HG02981 (cell line): Measurements from ENCODE around the gene TOLLIP.

Experiments used
- ATAC-seq: cut with Tn5 transposase; IDR thresholded peaks from one replicate; pipeline ENCODE4 v1.9.1; 2021; ENCODE audit warnings: mild to moderate bottlenecking, moderate library complexity; ENCODE audit not compliant: unreplicated experiment

Gene TOLLIP

GRCh38 chr11:1283906-1284305 lies 25.5 kb downstream of the TOLLIP start:
- no peak for ATAC-seq

DNA sequence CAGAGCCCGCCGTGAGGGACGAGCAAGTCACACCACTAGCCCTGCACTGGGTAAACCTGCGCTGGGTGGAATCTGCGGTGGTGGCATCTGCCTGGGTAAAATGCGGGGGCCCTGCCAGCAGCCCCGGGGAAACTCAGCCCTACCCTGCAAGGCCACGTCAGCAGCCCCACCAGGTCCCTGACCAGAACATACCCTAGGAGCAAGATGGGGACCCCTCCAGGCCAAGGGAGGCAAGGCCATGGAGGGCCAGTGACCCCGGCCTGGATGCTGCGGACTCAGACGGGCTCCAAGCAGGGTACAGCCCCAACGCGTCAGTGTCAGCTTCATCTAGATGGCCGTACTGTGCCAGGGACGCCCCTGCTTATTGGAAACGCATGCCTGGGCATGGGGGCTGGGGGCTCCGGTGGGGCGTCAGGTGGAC lies 26.3 kb downstream of the TOLLIP start:
- no peak for ATAC-seq

- no peak for ATAC-seq
These were observed 27.5 kb downstream of the TOLLIP start for GRCh38 chr11:1281974-1282365.

GRCh38 chr11:1281326-1281973 lies 28.0 kb downstream of the TOLLIP start:
- ATAC-seq, result no peak

DNA sequence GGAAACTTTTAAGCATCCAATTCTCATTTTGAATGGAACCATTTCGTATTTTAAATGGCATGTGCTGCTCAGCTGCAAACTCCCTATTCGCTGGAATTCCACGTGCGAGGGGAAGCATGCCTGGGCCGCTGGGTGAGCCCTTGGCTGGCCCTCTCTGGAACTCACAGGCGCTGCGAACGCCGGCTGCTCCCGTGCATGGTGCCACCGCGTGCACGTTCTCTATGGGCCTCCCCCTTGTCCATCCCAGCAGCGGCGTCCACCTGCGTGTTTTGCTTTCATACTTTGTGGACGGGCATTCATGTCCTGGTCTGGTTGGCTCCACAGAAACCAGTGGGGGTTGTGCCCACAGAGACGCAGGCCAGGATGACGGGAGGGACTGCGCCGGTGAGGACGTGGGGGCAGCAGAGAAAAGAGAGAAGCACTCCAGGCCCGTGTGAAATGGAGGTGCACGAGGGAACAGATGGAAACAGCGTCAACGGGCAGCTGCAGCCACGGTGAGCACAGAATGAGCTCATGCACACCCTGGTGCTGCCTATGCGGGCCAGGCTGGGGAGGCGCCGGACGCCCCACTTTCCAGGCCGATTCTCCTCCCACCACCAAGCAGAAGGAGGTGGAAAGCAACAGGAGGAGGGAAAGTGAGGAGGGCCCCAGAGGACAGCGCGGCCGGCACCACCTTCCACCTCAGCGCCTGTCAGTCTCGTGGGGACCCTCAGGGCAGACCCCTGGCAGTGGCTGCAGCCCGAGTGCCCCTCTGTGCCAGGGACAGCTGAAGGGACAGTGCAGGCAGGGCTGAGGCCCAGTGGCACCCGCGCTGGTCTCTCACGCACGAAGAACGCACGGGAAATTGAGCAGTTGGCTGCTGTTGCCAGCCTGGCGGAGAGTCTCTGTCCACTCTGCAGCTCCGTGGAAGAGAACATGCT lies 29.1 kb downstream of the TOLLIP start:
- ATAC-seq, result no peak

- no peak for ATAC-seq
These were observed 29.8 kb downstream of the TOLLIP start for GRCh38 chr11:1279674-1280055.

- no peak for ATAC-seq
These were observed 30.4 kb downstream of the TOLLIP start for GRCh38 chr11:1278766-1279673.

- no peak for ATAC-seq
These were observed 31.4 kb downstream of the TOLLIP start for GRCh38 chr11:1277936-1278512.

GRCh38 chr11:1276866-1277615 lies 32.4 kb downstream of the TOLLIP start:
- no peak for ATAC-seq

DNA sequence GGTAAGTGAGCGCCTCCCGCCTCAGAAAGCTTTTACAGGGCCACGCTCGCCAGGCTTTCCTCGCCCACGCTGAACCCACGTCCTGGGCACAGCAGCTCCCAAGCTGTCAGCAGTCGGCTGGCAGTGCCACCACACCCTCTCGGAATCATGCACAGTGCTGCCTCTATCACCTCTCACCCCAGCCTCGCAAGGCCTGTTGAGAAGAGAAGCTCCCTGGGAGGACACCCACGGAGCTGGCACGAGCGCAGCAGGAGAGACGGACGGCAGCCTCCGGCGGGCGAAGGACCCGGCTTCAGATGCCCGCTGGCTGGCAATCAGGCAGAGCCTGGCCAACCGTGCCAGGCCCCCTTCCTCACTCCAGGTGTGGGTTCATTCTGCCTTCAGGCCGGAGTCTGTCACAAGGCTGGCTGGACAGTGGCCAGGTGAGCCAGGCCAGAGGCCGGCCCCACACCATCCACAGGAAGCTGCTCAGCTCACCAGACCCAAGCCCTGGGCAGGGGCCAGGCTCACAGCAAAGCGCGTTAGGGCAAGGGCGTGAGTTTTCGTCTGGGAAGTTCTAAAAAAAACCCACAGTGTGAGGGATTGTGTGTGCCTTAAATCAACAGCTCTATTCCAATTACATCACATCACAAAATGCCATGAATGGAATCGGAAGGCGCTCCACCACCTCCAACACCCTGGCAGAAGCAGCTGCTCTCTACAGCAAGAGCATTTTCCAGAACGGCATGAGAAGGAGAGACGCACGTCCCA lies 33.2 kb downstream of the TOLLIP start:
- ATAC-seq, result no peak

DNA sequence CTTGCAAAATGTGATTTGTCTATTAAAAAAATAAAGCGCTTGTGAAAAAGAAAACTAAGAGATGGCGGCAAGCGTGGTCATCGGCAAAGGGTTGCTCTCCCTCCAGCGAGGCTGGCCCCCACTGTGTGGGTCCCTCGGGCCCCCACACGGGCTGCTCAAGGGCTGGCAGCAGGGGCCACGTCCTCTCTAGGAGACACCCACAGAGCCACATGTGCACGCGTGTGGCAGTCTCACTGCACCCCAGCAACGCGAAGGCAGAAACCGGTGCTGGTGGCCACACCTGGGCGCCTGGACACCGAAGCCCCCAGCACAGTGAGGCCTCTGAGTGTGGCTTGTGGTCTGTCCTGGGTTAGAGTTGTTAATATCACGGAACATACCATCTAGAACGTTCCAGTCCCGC lies 34.4 kb downstream of the TOLLIP start:
- no peak for ATAC-seq

DNA sequence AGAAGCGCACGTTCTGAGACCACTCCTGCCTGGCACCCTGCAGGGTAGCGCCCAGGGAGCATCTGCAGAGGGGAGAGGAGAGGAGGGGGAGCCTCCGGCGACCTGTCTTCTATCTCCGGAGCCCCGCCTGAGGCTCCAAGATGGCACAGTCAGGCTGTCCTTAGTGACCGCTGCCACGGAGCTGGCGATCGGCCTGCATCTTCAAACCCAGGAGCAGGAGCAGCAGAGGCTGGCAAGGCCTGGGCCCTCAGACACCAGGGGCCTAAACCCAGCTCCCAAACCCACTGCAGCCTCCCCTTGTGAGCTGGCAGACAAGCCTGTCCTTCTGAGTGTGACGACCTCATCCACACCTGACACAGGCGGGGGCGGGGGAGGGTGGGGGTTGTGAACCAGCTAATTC lies 34.9 kb downstream of the TOLLIP start:
- no peak for ATAC-seq

DNA sequence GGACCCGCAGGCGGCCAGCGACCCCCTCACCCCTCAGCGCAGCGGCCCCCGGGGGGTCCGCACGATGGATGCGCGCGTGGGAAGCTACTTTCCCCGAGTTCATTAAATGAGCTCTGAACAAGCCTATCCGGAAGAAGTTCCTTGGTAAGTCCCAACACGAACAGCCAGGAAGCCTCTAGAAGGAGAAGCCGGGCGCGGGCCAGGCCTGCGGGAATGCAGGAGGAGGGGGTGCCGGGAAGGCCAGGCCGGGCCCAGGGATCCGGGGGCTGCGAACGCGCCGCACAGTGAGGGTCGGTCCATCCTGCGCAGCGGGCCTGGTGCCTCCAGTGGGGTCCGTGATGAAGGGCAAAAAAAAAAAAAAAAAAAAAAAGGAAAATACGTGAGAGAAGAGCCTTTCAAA lies 36.9 kb downstream of the TOLLIP start:
- no peak for ATAC-seq

GRCh38 chr11:1271927-1272326 lies 37.5 kb downstream of the TOLLIP start:
- no peak for ATAC-seq

- ATAC-seq, result no peak
These were observed 38.0 kb downstream of the TOLLIP start for GRCh38 chr11:1271406-1271805.

GRCh38 chr11:1271002-1271401 lies 38.4 kb downstream of the TOLLIP start:
- no peak for ATAC-seq

DNA sequence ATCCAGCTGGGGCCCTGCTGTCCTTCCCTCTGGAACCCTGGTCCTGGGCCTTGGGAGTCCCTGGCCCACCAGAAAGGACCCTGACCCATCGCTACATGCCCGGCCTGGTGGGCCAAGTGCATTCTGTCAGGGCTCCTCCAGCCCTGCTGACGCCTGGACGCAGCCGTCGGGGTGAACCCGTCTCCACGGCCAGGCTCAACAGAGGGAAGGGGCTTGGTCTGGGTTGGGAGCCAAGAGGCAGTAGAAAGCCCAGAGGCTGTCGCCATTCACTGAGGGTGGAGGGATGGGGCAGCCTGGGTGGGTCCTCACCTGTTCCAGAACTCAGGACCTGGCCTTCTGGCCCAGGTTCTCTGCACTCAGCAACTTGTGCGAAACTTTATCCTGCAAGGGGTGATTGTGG lies 39.0 kb downstream of the TOLLIP start:
- no peak for ATAC-seq

DNA sequence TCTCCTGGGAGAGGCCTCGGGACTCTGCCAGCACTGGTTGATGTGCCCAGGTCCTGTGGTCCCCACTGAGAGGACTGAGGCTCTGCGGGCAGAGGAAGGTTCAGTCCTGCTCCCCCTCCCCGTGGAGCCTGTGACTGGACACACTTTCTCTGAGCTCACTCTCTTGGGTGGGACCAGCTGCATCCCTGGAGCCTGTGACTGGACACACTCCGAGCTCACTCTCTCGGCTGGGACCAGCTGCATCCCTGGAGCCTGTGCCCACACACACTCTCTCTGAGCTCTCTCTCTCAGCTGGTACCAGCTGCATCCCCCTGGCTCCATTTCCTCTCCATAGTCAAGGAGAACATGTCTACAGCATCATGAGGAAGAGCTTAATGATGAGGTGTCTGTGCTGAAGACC lies 39.5 kb downstream of the TOLLIP start:
- ATAC-seq, result no peak

- ATAC-seq, result no peak
These were observed 41.9 kb downstream of the TOLLIP start for GRCh38 chr11:1267441-1268100.
